GM20431 (cell line): Measurements from ENCODE around the gene MUC20.
"Not testable (repeated sequence)": the region's sequence is repeated elsewhere in the genome, so short reads cannot be mapped to it uniquely, and the experiment has no call there.

Experiments
- in situ Hi-C: fragments of 300-500 bp; cut with MseI, MboI; formaldehyde crosslinking; loops from one replicate; pipeline ENCODE4 v1.15.0; 2020; ENCODE audit warnings: low sequenced_read_pairs; ENCODE audit not compliant: unreplicated experiment

The MUC20 gene

DNA sequence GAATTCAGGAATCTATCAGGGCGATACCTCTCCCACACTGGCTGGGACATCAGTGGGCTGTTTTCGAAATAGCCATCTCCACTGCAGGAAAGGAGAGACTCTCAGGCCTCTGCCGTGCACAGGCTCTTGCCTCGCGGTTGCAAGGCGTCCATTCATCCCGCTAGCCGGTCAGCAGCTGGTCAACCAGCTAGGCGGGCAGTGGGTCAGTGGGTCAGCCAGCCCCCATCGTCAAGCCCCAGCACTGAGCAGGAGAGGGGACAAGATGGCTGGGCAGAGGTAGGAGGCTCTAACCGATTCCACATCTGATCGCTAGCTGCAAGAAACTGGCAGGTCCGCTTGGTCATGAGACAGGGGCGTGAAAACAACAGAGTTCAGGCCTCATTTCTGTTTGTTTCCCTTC lies 45.9 kb downstream of the MUC20 start:
- in situ Hi-C loops: no loop called here

DNA sequence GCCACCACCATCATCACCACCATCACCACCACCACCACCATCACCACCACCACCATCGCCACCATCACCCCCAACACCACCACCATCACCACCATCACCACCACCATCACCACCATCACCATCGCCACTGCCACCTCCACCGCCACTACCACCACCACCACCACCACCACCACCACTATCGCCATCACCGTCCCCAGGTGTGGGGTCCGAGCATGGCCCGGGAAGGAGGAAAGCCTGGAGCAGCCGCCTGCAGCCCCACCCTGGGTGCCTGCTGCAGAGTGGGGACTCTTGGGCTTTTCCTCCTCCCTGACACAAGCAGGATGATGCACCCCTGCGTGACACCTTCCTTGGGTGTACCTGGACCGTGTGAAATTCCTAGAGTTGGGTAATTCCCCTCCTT lies 47.0 kb downstream of the MUC20 start:
- in situ Hi-C loops: no loop called here

- in situ Hi-C loops: no loop called here
These were observed 47.6 kb downstream of the MUC20 start for GRCh38 chr3:195768414-195768813.

DNA sequence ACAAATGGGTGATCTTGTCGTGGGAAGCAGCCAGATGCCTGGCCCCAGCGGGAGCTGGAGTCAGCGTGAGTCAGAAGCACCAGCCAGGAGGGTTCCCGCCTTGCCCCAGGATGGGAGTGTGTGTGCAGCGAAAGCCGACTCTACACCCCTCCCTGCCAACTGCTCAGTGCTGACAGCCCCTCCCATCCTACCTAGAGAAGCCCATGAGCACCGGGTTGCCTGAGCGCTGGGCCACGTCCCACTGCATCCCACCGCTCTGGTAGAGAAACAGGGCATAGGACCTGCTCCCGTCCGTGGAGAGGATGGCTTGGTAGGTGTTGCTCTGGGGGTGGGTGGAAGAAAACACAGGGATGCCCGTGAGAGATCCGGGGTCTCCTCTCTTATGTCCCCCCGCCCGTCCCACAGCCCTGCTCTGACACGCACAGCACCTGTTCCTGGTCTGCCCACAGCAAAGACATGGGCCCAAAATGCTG lies 48.1 kb downstream of the MUC20 start:
- in situ Hi-C loops: no loop called here

DNA sequence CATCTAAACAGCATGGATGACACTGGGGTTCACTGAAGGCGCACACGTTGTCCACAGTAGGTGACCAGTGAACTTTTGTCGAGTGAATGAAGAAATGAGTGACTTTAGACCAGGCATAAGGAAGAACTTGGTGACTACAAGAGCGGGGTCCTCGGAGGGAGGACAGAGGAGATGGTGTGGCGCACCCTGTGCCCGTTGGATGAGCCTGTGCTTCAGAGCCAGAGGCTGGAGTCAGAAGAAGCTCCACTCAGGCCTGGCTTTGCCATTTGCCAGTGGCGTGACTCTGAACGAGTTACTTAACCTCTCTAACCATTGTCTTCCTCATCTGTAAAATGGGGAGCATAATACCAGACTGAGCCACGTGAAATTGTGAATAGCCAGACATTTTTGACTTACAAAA lies 48.8 kb downstream of the MUC20 start:
- in situ Hi-C loops: no loop called here

- in situ Hi-C loops: no loop called here
These were observed 49.5 kb downstream of the MUC20 start for GRCh38 chr3:195770081-195770840.

GRCh38 chr3:195770841-195771645 lies 50.3 kb downstream of the MUC20 start:
- in situ Hi-C loops: not testable (repeated sequence)

DNA sequence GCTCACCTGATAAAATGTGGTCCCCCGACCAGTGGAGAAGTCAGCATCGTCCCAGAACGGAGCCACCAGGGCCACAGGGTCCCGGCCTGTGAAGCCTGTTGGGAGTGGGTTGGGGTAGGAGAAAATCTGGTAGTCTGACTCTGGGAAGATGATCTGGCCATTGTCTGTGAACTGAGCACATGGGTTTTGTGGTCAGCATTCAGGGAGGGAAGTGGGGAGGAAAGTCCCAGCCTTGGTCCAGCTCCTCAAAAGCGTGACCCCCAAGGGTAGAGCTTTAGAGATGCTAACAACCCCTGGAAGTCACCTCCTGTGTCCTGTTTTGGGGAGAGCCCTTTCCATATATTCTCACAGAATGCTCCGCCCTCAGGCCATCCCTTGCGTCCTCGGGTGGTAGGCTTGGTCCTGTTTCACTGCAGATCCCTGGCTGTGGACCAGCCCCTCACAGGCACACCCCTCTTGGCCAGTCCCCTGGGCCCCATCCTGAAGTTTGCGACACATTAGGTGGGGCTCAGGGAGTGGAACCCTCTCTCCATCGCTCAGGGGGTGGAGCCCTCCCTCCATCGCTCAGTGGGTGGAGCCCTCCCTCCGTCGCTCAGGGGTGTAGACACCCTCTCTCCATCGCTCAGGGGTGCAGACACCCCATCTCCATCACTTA lies 51.0 kb downstream of the MUC20 start:
- in situ Hi-C loops: no loop called here

- in situ Hi-C loops: no loop called here
These were observed 53.3 kb downstream of the MUC20 start for GRCh38 chr3:195773956-195774537.

DNA sequence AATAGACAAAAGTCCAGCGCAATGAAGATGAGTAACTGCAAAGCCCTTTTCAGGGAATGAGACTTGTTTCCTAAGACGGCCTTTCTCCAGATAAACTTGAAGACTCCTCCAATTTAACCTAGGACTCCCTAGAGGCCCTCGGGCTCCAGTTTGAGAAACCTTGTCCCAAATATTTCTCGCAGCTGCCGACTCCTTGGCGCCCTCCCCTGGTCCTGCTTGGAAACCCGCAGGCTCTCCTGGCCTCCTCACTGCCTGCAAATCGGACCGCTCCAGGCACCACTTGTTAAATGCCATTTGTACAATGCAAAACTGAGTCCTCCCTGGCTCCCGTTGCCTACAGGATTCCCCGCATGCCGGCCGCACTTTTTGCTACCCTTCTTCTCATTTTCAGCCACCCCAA lies 54.1 kb downstream of the MUC20 start:
- in situ Hi-C loops: no loop called here

DNA sequence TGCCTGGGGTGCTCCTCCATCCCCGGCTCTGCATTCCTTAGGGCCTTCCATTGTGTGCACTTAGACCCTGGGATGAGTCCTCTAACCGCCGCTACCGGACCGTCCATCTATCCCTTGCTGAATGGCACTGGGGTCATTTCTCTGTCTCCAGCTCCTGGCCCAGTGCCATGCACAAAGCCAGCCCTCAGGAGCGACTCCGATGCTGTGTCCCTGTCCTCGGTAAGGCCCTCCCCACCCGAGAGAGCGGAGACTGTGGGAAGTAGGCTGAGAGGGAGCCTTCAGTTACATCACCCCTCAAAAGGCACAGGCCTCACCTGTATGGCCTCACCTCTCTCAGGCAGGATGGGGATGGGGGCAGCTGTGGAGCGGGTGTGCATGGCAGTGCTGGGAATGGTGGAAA lies 57.2 kb downstream of the MUC20 start:
- in situ Hi-C loops: no loop called here

DNA sequence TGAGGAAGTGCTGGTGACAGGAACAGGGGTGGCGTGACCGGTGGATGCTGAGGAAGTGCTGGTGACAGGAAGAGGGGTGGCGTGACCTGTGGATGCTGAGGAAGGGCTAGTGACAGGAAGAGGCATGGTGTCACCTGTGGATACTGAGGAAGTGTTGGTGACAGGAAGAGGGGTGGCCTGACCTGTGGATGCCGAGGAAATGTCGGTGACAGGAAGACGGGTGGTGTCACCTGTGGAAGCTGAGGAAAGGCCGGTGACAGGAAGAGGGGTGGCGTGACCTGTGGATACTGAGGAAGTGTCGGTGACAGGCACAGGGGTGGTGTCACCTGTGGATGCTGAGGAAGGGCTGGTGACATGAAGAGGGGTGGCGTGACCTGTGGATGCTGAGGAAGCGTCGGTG lies 60.5 kb downstream of the MUC20 start:
- in situ Hi-C loops: not testable (repeated sequence)
